Measurements from ENCODE around the gene ATXN1. TPM values are rescaled to one million over a fixed set of nuclear protein-coding genes. Genes with fewer than 3 reads are reported as not detected.

The ATXN1 gene
- total RNA-seq, 1 donor, result 48.5 TPM

DNA sequence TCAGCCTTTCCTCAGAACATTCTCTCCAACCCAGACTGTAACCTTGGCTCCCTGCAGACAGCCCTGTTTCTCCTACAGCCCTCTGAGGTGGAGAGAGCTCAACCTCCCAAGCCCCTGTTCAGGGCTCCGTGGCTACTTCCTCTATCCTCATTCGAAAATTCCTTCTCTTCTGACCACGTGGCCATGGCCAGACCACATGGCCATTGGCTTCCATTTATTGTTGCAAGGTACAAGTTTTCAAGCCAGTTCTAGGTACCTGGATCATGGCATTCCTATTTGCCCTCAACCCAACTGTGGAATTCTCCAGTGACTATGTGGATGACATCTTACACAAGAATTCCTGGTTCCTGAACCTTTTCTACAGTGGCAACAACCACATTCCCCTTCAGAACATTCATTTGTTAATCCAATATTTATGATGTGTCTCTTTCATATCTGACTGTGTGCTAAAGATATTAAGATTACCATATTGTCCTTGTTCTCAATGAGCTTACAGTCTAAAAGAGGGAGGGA is 361.0 kb downstream of the ATXN1 start:
- peak overlapping the region; percentile 98 for H3K27ac ChIP-seq (ENCODE audit: low read depth, low read length)
- H3K4me3 ChIP-seq (ENCODE audit: insufficient read depth, low read length), result no peak overlapping the region
- no peak overlapping the region for H3K4me2 ChIP-seq (ENCODE audit: insufficient read depth, low read length)
- no peaks in the 10 kb centered on the region for H4K20me1 ChIP-seq (ENCODE audit: insufficient read depth, low read length)
- peak; percentile 35 for DNase-seq (ENCODE audit: insufficient read length, low spot score, missing footprints)
- no peak overlapping the region for H2AFZ ChIP-seq (ENCODE audit: low read length)
- TF ChIP-seq, protein P1, sequence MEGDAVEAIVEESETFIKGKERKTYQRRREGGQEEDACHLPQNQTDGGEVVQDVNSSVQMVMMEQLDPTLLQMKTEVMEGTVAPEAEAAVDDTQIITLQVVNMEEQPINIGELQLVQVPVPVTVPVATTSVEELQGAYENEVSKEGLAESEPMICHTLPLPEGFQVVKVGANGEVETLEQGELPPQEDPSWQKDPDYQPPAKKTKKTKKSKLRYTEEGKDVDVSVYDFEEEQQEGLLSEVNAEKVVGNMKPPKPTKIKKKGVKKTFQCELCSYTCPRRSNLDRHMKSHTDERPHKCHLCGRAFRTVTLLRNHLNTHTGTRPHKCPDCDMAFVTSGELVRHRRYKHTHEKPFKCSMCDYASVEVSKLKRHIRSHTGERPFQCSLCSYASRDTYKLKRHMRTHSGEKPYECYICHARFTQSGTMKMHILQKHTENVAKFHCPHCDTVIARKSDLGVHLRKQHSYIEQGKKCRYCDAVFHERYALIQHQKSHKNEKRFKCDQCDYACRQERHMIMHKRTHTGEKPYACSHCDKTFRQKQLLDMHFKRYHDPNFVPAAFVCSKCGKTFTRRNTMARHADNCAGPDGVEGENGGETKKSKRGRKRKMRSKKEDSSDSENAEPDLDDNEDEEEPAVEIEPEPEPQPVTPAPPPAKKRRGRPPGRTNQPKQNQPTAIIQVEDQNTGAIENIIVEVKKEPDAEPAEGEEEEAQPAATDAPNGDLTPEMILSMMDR (IDR thresholded peaks at IDR 0.05; ENCODE audit: extremely low read depth, low read depth, low read length), result no peak
- H3K27me3 ChIP-seq (ENCODE audit: insufficient read depth, low read length), result no peaks in the 10 kb centered on the region
- H3K36me3 ChIP-seq (ENCODE audit: insufficient read depth, low read length), result no peaks in the 10 kb centered on the region
- no peaks in the 10 kb centered on the region for H3K79me2 ChIP-seq (ENCODE audit: insufficient read depth, low read length)
- H3K9me3 ChIP-seq (ENCODE audit: low read depth, low read length), result no peaks in the 10 kb centered on the region
- peaks cover 53% of the 10 kb centered on the region for H3K4me1 ChIP-seq (ENCODE audit: insufficient read depth, low read length)

- peak overlapping the region; percentile 98 for H3K27ac ChIP-seq (ENCODE audit: low read depth, low read length)
- H2AFZ ChIP-seq (ENCODE audit: low read length), result no peak overlapping the region
- no peaks in the 10 kb centered on the region for H3K79me2 ChIP-seq (ENCODE audit: insufficient read depth, low read length)
- H3K9me3 ChIP-seq (ENCODE audit: low read depth, low read length), result no peaks in the 10 kb centered on the region
- no peaks in the 10 kb centered on the region for H4K20me1 ChIP-seq (ENCODE audit: insufficient read depth, low read length)
- H3K4me1 ChIP-seq (ENCODE audit: insufficient read depth, low read length), result peaks cover 53% of the 10 kb centered on the region
- H3K4me2 ChIP-seq (ENCODE audit: insufficient read depth, low read length), result peak overlapping the region; percentile 68
- H3K27me3 ChIP-seq (ENCODE audit: insufficient read depth, low read length), result no peaks in the 10 kb centered on the region
- H3K4me3 ChIP-seq (ENCODE audit: insufficient read depth, low read length), result no peak overlapping the region
- no peaks in the 10 kb centered on the region for H3K36me3 ChIP-seq (ENCODE audit: insufficient read depth, low read length)
- DNase-seq (ENCODE audit: insufficient read length, low spot score, missing footprints), result no peak
- TF ChIP-seq, protein P1 (IDR thresholded peaks at IDR 0.05; ENCODE audit: extremely low read depth, low read depth, low read length), result no peak
Measured at GRCh38 chr6:16399695-16400094, 361.6 kb downstream of the ATXN1 start.

DNA sequence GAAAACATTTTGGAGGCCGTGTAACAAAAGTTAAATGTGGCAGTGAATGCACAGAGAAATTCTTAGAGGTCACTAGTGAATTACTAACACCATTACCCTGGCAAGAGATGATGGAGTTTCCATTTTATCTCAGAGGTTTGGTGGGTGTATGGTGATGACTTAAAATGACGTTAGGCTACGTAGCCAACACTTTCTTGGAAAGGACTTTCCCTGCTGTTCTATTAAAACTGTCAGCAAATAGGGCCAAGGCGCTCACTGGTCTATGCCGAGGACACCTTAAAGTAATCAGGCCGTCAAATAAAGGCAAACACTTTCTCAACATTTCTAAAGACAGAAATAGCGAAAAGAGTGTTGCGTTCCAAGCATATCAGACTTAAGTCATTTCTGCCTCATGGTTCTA is 362.1 kb downstream of the ATXN1 start:
- H3K27me3 ChIP-seq (ENCODE audit: insufficient read depth, low read length), result no peaks in the 10 kb centered on the region
- peaks cover 51% of the 10 kb centered on the region for H3K4me1 ChIP-seq (ENCODE audit: insufficient read depth, low read length)
- no peaks in the 10 kb centered on the region for H3K9me3 ChIP-seq (ENCODE audit: low read depth, low read length)
- no peak for DNase-seq (ENCODE audit: insufficient read length, low spot score, missing footprints)
- TF ChIP-seq, protein P1 (IDR thresholded peaks at IDR 0.05; ENCODE audit: extremely low read depth, low read depth, low read length), result no peak
- no peak overlapping the region for H2AFZ ChIP-seq (ENCODE audit: low read length)
- H3K27ac ChIP-seq (ENCODE audit: low read depth, low read length), result peak overlapping the region; percentile 98
- H3K4me3 ChIP-seq (ENCODE audit: insufficient read depth, low read length), result peak overlapping the region; percentile 22
- H3K4me2 ChIP-seq (ENCODE audit: insufficient read depth, low read length), result peak overlapping the region; percentile 68
- no peaks in the 10 kb centered on the region for H3K36me3 ChIP-seq (ENCODE audit: insufficient read depth, low read length)
- no peaks in the 10 kb centered on the region for H4K20me1 ChIP-seq (ENCODE audit: insufficient read depth, low read length)
- no peaks in the 10 kb centered on the region for H3K79me2 ChIP-seq (ENCODE audit: insufficient read depth, low read length)

DNA sequence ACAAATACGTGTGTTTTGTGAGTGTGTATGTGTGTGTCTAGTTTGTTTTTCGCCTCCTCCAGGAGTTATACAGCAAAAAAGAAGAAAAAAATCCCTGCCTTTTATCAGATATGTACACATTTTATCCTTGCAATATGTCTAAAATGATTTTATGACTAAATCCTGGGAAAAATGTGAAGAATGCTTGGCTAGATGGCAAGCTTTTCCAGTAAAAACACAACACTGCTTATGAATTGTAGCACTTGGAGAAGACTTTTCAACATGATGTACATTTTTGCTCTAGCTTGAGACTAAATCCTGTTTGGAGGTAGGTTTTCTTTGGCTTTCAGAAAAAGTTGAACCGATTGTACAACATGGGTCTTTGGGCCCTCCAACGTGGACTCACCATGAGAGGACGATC is 362.7 kb downstream of the ATXN1 start:
- no peaks in the 10 kb centered on the region for H3K36me3 ChIP-seq (ENCODE audit: insufficient read depth, low read length)
- H3K4me1 ChIP-seq (ENCODE audit: insufficient read depth, low read length), result peaks cover 47% of the 10 kb centered on the region
- H3K4me2 ChIP-seq (ENCODE audit: insufficient read depth, low read length), result peak overlapping the region; percentile 68
- H3K27ac ChIP-seq (ENCODE audit: low read depth, low read length), result peak overlapping the region; percentile 98
- no peaks in the 10 kb centered on the region for H3K27me3 ChIP-seq (ENCODE audit: insufficient read depth, low read length)
- H3K9me3 ChIP-seq (ENCODE audit: low read depth, low read length), result no peaks in the 10 kb centered on the region
- H3K4me3 ChIP-seq (ENCODE audit: insufficient read depth, low read length), result peak overlapping the region; percentile 22
- H3K79me2 ChIP-seq (ENCODE audit: insufficient read depth, low read length), result no peaks in the 10 kb centered on the region
- TF ChIP-seq, protein P1 (IDR thresholded peaks at IDR 0.05; ENCODE audit: extremely low read depth, low read depth, low read length), result no peak
- peak; percentile 74 for DNase-seq (ENCODE audit: insufficient read length, low spot score, missing footprints)
- H4K20me1 ChIP-seq (ENCODE audit: insufficient read depth, low read length), result no peaks in the 10 kb centered on the region
- no peak overlapping the region for H2AFZ ChIP-seq (ENCODE audit: low read length)
